Measurements from ENCODE around the gene TIA1.
A peak's percentile ranks its signal among the peaks of the same experiment; 100 is the strongest.
"Not testable (repeated sequence)": the region's sequence is repeated elsewhere in the genome, so short reads cannot be mapped to it uniquely, and the experiment has no call there.

The TIA1 gene

GRCh38 chr2:70280242-70280798 is 31.9 kb upstream of the TIA1 start:
- Histone ChIP-seq H3K27ac (ENCODE audit: low read length, poor library complexity, severe bottlenecking) (no peak overlapping the region), H4K8ac (ENCODE audit: low read length) (no peak overlapping the region), H3K23ac (ENCODE audit: low read length in 2 of 2) (no peak overlapping the region), H3K4me2 (ENCODE audit: low read length, poor library complexity, severe bottlenecking) (no peak overlapping the region), H2BK120ac (ENCODE audit: low read depth, low read length) (no peak overlapping the region), H2BK15ac (ENCODE audit: low read depth, poor library complexity, severe bottlenecking) (no peak overlapping the region), H2AK5ac (ENCODE audit: low read length, severe bottlenecking) (no peak overlapping the region), H3K4me3 (ENCODE audit: insufficient read depth in 1 of 2, low read depth in 1 of 2, low read length in 2 of 2) (no peak overlapping the region), H3K79me1 (replicated peaks; ENCODE audit: low read length, poor library complexity, severe bottlenecking) (peaks cover 9% of the 10 kb centered on the region), H4K91ac (ENCODE audit: low read length) (no peak overlapping the region), H3K14ac (ENCODE audit: low read length in 2 of 2) (no peak overlapping the region), H3K36me3 (ENCODE audit: control insufficient read depth in 1 of 2, insufficient read depth in 2 of 2, low read depth in 1 of 2, low read length in 2 of 2) (peaks cover 20 to 91% of the 10 kb centered on the region in 2 experiments), H3K27me3 (ENCODE audit: control insufficient read depth in 1 of 2, insufficient read depth in 1 of 2, low read length in 2 of 2) (no peaks in the 10 kb centered on the region), H3K9ac (ENCODE audit: low read length) (no peak overlapping the region), H3K9me3 (ENCODE audit: control insufficient read depth, low read length) (no peaks in the 10 kb centered on the region), H3K4ac (ENCODE audit: low read depth in 1 of 2, low read length in 2 of 2) (no peak overlapping the region), H3K18ac (ENCODE audit: low read depth in 1 of 2, low read length in 2 of 2) (no peak overlapping the region), H2BK12ac (ENCODE audit: low read length in 2 of 2) (no peak overlapping the region), H2BK5ac (ENCODE audit: low read depth, low read length, poor library complexity, severe bottlenecking) (no peak overlapping the region), H2AFZ (ENCODE audit: low read depth, low read length) (no peak overlapping the region), H3K4me1 (ENCODE audit: control insufficient read depth, insufficient read depth, low read depth, low read length) (no peaks in the 10 kb centered on the region)
- 100% methylated on average over 2 of the region's 2 CpGs for WGBS
- DNase-seq = no peak

GRCh38 chr2:70270323-70270722 is 21.9 kb upstream of the TIA1 start:
- no peak overlapping the region for H2AFZ ChIP-seq (ENCODE audit: low read depth, low read length)
- H2BK120ac ChIP-seq (ENCODE audit: low read depth, low read length) = no peak overlapping the region
- DNase-seq = no peak
- H3K18ac ChIP-seq (ENCODE audit: low read depth in 1 of 2, low read length in 2 of 2) = no peak overlapping the region
- no peak overlapping the region for H3K27ac ChIP-seq (ENCODE audit: low read length, poor library complexity, severe bottlenecking)
- H4K8ac ChIP-seq (ENCODE audit: low read length) = no peak overlapping the region
- no peak overlapping the region for H4K91ac ChIP-seq (ENCODE audit: low read length)
- H3K4me2 ChIP-seq (ENCODE audit: low read length, poor library complexity, severe bottlenecking) = no peak overlapping the region
- peak overlapping the region; percentile 42 for H2AK5ac ChIP-seq (ENCODE audit: low read length, severe bottlenecking)
- no peaks in the 10 kb centered on the region for H3K27me3 ChIP-seq (ENCODE audit: control insufficient read depth in 1 of 2, insufficient read depth in 1 of 2, low read length in 2 of 2)
- peaks cover 14% of the 10 kb centered on the region for H3K79me1 ChIP-seq (replicated peaks; ENCODE audit: low read length, poor library complexity, severe bottlenecking)
- no peak overlapping the region for H2BK5ac ChIP-seq (ENCODE audit: low read depth, low read length, poor library complexity, severe bottlenecking)
- H3K4ac ChIP-seq (ENCODE audit: low read depth in 1 of 2, low read length in 2 of 2) = no peak overlapping the region
- no peak overlapping the region for H3K14ac ChIP-seq (ENCODE audit: low read length in 2 of 2)
- no peak overlapping the region for H3K4me3 ChIP-seq (ENCODE audit: insufficient read depth in 1 of 2, low read depth in 1 of 2, low read length in 2 of 2)
- 98% methylated on average over 3 of the region's 3 CpGs for WGBS
- no peak overlapping the region for H3K23ac ChIP-seq (ENCODE audit: low read length in 2 of 2)
- H2BK12ac ChIP-seq (ENCODE audit: low read length in 2 of 2) = no peak overlapping the region
- no peaks in the 10 kb centered on the region for H3K4me1 ChIP-seq (ENCODE audit: control insufficient read depth, insufficient read depth, low read depth, low read length)
- H2BK15ac ChIP-seq (ENCODE audit: low read depth, poor library complexity, severe bottlenecking) = no peak overlapping the region
- H3K9ac ChIP-seq (ENCODE audit: low read length) = no peak overlapping the region
- no peaks in the 10 kb centered on the region for H3K9me3 ChIP-seq (ENCODE audit: control insufficient read depth, low read length)
- H3K36me3 ChIP-seq (ENCODE audit: control insufficient read depth in 1 of 2, insufficient read depth in 2 of 2, low read depth in 1 of 2, low read length in 2 of 2) = peaks cover 15 to 41% of the 10 kb centered on the region in 2 experiments

GRCh38 chr2:70269422-70270302 is 21.2 kb upstream of the TIA1 start:
- H3K18ac ChIP-seq (ENCODE audit: low read depth in 1 of 2, low read length in 2 of 2); H2BK15ac ChIP-seq (ENCODE audit: low read depth, poor library complexity, severe bottlenecking); H2AK5ac ChIP-seq (ENCODE audit: low read length, severe bottlenecking); H3K4ac ChIP-seq (ENCODE audit: low read depth in 1 of 2, low read length in 2 of 2); DNase-seq; H4K91ac ChIP-seq (ENCODE audit: low read length); H4K8ac ChIP-seq (ENCODE audit: low read length); H3K4me2 ChIP-seq (ENCODE audit: low read length, poor library complexity, severe bottlenecking); H3K4me1 ChIP-seq (ENCODE audit: control insufficient read depth, insufficient read depth, low read depth, low read length); H2AFZ ChIP-seq (ENCODE audit: low read depth, low read length); H2BK5ac ChIP-seq (ENCODE audit: low read depth, low read length, poor library complexity, severe bottlenecking); H2BK120ac ChIP-seq (ENCODE audit: low read depth, low read length); H3K9ac ChIP-seq (ENCODE audit: low read length); H3K23ac ChIP-seq (ENCODE audit: low read length in 2 of 2); H3K4me3 ChIP-seq (ENCODE audit: insufficient read depth in 1 of 2, low read depth in 1 of 2, low read length in 2 of 2); H3K14ac ChIP-seq (ENCODE audit: low read length in 2 of 2); H3K9me3 ChIP-seq (ENCODE audit: control insufficient read depth, low read length); H2BK12ac ChIP-seq (ENCODE audit: low read length in 2 of 2); H3K27me3 ChIP-seq (ENCODE audit: control insufficient read depth in 1 of 2, insufficient read depth in 1 of 2, low read length in 2 of 2); H3K27ac ChIP-seq (ENCODE audit: low read length, poor library complexity, severe bottlenecking): not testable (repeated sequence)
- Histone ChIP-seq H3K79me1 (replicated peaks; ENCODE audit: low read length, poor library complexity, severe bottlenecking) (peaks cover 16% of the 10 kb centered on the region), H3K36me3 (ENCODE audit: control insufficient read depth in 1 of 2, insufficient read depth in 2 of 2, low read depth in 1 of 2, low read length in 2 of 2) (peaks cover 19 to 41% of the 10 kb centered on the region in 2 experiments)
- WGBS = 96% methylated on average over 17 of the region's 18 CpGs

- H3K9ac ChIP-seq (ENCODE audit: low read length); H3K27me3 ChIP-seq (ENCODE audit: control insufficient read depth in 1 of 2, insufficient read depth in 1 of 2, low read length in 2 of 2); H2BK5ac ChIP-seq (ENCODE audit: low read depth, low read length, poor library complexity, severe bottlenecking); H3K14ac ChIP-seq (ENCODE audit: low read length in 2 of 2); H3K4me1 ChIP-seq (ENCODE audit: control insufficient read depth, insufficient read depth, low read depth, low read length); H2BK15ac ChIP-seq (ENCODE audit: low read depth, poor library complexity, severe bottlenecking); H3K4me3 ChIP-seq (ENCODE audit: insufficient read depth in 1 of 2, low read depth in 1 of 2, low read length in 2 of 2); H3K4ac ChIP-seq (ENCODE audit: low read depth in 1 of 2, low read length in 2 of 2); H2BK12ac ChIP-seq (ENCODE audit: low read length in 2 of 2); H2AK5ac ChIP-seq (ENCODE audit: low read length, severe bottlenecking); H2AFZ ChIP-seq (ENCODE audit: low read depth, low read length); DNase-seq; H4K91ac ChIP-seq (ENCODE audit: low read length); H3K9me3 ChIP-seq (ENCODE audit: control insufficient read depth, low read length); H4K8ac ChIP-seq (ENCODE audit: low read length); H2BK120ac ChIP-seq (ENCODE audit: low read depth, low read length); H3K18ac ChIP-seq (ENCODE audit: low read depth in 1 of 2, low read length in 2 of 2); H3K4me2 ChIP-seq (ENCODE audit: low read length, poor library complexity, severe bottlenecking); H3K27ac ChIP-seq (ENCODE audit: low read length, poor library complexity, severe bottlenecking); H3K23ac ChIP-seq (ENCODE audit: low read length in 2 of 2): not testable (repeated sequence)
- H3K36me3 ChIP-seq (ENCODE audit: control insufficient read depth in 1 of 2, insufficient read depth in 2 of 2, low read depth in 1 of 2, low read length in 2 of 2) = peaks cover 25 to 59% of the 10 kb centered on the region in 2 experiments
- WGBS = 97% methylated on average over 28 of the region's 30 CpGs
- H3K79me1 ChIP-seq (replicated peaks; ENCODE audit: low read length, poor library complexity, severe bottlenecking) = peaks cover 17% of the 10 kb centered on the region
Observed at GRCh38 chr2:70266925-70267324, 18.5 kb upstream of the TIA1 start.
